ENCODE results near the gene NCOA3. TPM values are rescaled to one million over a fixed set of nuclear protein-coding genes. Genes with fewer than 3 reads are reported as not detected.

Gene NCOA3
- total and polyA plus RNA-seq, 2 of the 8 experiments (the other 6 are each of a cell fraction or from before 2014, with no cell fraction given) = 7.9 to 24.7 TPM

GRCh38 chr20:47581090-47581489 lies 79.4 kb downstream of the NCOA3 start:
- H2AFZ ChIP-seq (ENCODE audit: low read length) = no peak overlapping the region
- H3K18ac ChIP-seq (ENCODE audit: extremely low read depth, low read length) = no peak overlapping the region
- H3K4me2 ChIP-seq (ENCODE audit: insufficient read depth in 1 of 2, low read depth in 2 of 2, low read length in 2 of 2) = no peak overlapping the region
- peaks cover 0 to 60% of the 10 kb centered on the region in 2 experiments; a peak in 3 of 4 replicates for H3K79me2 ChIP-seq (ENCODE audit: control insufficient read depth in 1 of 2, insufficient read depth in 2 of 2, low read length in 2 of 2)
- H3K4me1 ChIP-seq (replicated peaks in 1 of 4; ENCODE audit: control insufficient read depth in 3 of 4, insufficient read depth in 4 of 4, low read length in 3 of 4) = peaks cover 0 to 6% (median 5%) of the 10 kb centered on the region in 4 experiments; a peak in 5 of 7 replicates
- H4K20me1 ChIP-seq (replicated peaks in 1 of 2; ENCODE audit: control insufficient read depth in 1 of 2, insufficient read depth in 2 of 2, low read length in 2 of 2) = peaks cover 0 to 4% of the 10 kb centered on the region in 2 experiments
- H2BK20ac ChIP-seq (ENCODE audit: low read length) = no peak overlapping the region
- H4K91ac ChIP-seq (replicated peaks; ENCODE audit: insufficient read length, low read length) = no peak overlapping the region
- H3K4ac ChIP-seq (replicated peaks; ENCODE audit: insufficient read length, low read depth, low read length) = no peak overlapping the region
- WGBS, 2 experiments (ENCODE audit: extremely low coverage in 1 of 2, insufficient coverage in 1 of 2, insufficient read length in 1 of 2, insufficient replicate concordance in 2 of 2, low coverage in 1 of 2, low lambda C conversion rate in 2 of 2, missing lambda C conversion rate in 1 of 2) = 83% methylated on average over 2 of the region's 2 CpGs; no CpG with 5 or more reads in 1 of the 2 experiments
- H3K79me1 ChIP-seq (ENCODE audit: low read depth, low read length) = no peaks in the 10 kb centered on the region; the same call in 1 of the 2 replicates
- no peak overlapping the region for H2BK12ac ChIP-seq (ENCODE audit: low read depth, low read length)
- H4K8ac ChIP-seq (ENCODE audit: extremely low read depth, insufficient read depth, low read length) = no peak overlapping the region
- no peaks in the 10 kb centered on the region for H3K9me3 ChIP-seq (ENCODE audit: insufficient read depth in 2 of 2, low read depth in 1 of 2, low read length in 1 of 2)
- H3K9ac ChIP-seq (replicated peaks in 1 of 4; ENCODE audit: extremely low read depth in 1 of 4, low read depth in 3 of 4, low read length in 3 of 4) = no peak overlapping the region
- H3K23me2 ChIP-seq (ENCODE audit: low read depth, low read length) = no peaks in the 10 kb centered on the region
- peaks cover 0 to 6% (median 0%) of the 10 kb centered on the region in 4 experiments; a peak in 2 of 8 replicates for H3K36me3 ChIP-seq (ENCODE audit: control insufficient read depth in 2 of 4, insufficient read depth in 4 of 4, low read length in 3 of 4)
- H4K5ac ChIP-seq (ENCODE audit: insufficient read length, low read depth, low read length) = no peak overlapping the region
- H3K56ac ChIP-seq (replicated peaks; ENCODE audit: insufficient read length, low read depth, low read length) = no peak overlapping the region
- DNase-seq (ENCODE audit: low read depth in 1 of 2, low spot score in 2 of 2) (no peak), FAIRE-seq (no peak)
- no peak overlapping the region for H2AK5ac ChIP-seq (ENCODE audit: low read depth, low read length)
- no peak overlapping the region for H3K27ac ChIP-seq (ENCODE audit: low read depth, low read length)
- H3K27me3 ChIP-seq (replicated peaks in 1 of 4; ENCODE audit: control insufficient read depth in 3 of 4, extremely low read depth in 1 of 4, insufficient read depth in 3 of 4, low read length in 3 of 4) = no peaks in the 10 kb centered on the region
- H3K14ac ChIP-seq (ENCODE audit: insufficient read length) = no peak overlapping the region
- no peak overlapping the region for H2BK5ac ChIP-seq (ENCODE audit: low read depth, low read length)
- POLR2A ChIA-PET (ENCODE audit: partially characterized antibody) = no interaction called here
- H2BK120ac ChIP-seq (replicated peaks; ENCODE audit: low read depth, low read length) = no peak overlapping the region
- H2BK15ac ChIP-seq (ENCODE audit: low read length) = no peak overlapping the region
- H3K23ac ChIP-seq (ENCODE audit: insufficient read length) = no peak overlapping the region
- CTCF ChIA-PET (ENCODE audit: partially characterized antibody) = interaction anchor here (1.0 kb wide), 1 partner anchor 23 kb away, joined by 3 read pairs; no protein-coding TSS in a partner anchor
- H3K4me3 ChIP-seq (ENCODE audit: extremely low read depth in 1 of 4, insufficient read depth in 2 of 4, low read depth in 3 of 4, low read length in 4 of 4) = no peak overlapping the region
- no peak for TF ChIP-seq FOSL1 (IDR thresholded peaks at IDR 0.05; ENCODE audit: insufficient read depth, low read depth, low read length)
- no peak for TF ChIP-seq TEAD4 (IDR thresholded peaks at IDR 0.05; ENCODE audit: low read depth, low read length)
- no peak for TF ChIP-seq SP4 (IDR thresholded peaks at IDR 0.05; ENCODE audit: low read length)
- TF ChIP-seq ASH2L (IDR thresholded peaks at IDR 0.05; ENCODE audit: low read length) = no peak
- TF ChIP-seq HDAC2 (IDR thresholded peaks at IDR 0.05; ENCODE audit: borderline replicate concordance in 1 of 2, low read depth in 2 of 2, low read length in 2 of 2) = no peak
- TF ChIP-seq CHD2 (IDR thresholded peaks at IDR 0.05; ENCODE audit: low read length) = no peak
- no peak for TF ChIP-seq SRF (IDR thresholded peaks at IDR 0.05; ENCODE audit: low read depth, low read length)
- TF ChIP-seq YY1 (IDR thresholded peaks at IDR 0.05; ENCODE audit: low read depth, low read length) = no peak
- TF ChIP-seq CBX8 (IDR thresholded peaks at IDR 0.05; ENCODE audit: borderline replicate concordance, low read depth, low read length) = no peak
- no peak for TF ChIP-seq CHD1 (IDR thresholded peaks at IDR 0.05; ENCODE audit: low read depth, low read length)
- TF ChIP-seq GTF2F1 (IDR thresholded peaks at IDR 0.05; ENCODE audit: borderline replicate concordance, low read depth, low read length) = no peak
- no peak for TF ChIP-seq CTCF (IDR thresholded peaks at IDR 0.05; ENCODE audit: control extremely low read depth in 1 of 3, insufficient read depth in 1 of 3, low read depth in 1 of 3, low read length in 3 of 3)
